Raji (cell line): Measurements from ENCODE around the gene TIFAB.

ENCODE experiments used
- POLR2A ChIP-seq: IDR thresholded peaks from 2 replicates; pipeline ENCODE4 v1.6.1; 2011; ENCODE audit warnings: low read depth, low read length, control low read depth; ENCODE audit not compliant: insufficient read depth

The TIFAB gene

GRCh38 chr5:135443161-135443960, 8.8 kb downstream of the TIFAB start:
- TF ChIP-seq POLR2A: no peak

- TF ChIP-seq POLR2A: no peak
Measured at GRCh38 chr5:135442431-135443160, 9.6 kb downstream of the TIFAB start.

GRCh38 chr5:135441919-135442318, 10.2 kb downstream of the TIFAB start:
- no peak for TF ChIP-seq POLR2A

GRCh38 chr5:135441350-135441831, 10.8 kb downstream of the TIFAB start:
- TF ChIP-seq POLR2A: no peak

- TF ChIP-seq POLR2A: no peak
Measured at GRCh38 chr5:135440916-135441315, 11.2 kb downstream of the TIFAB start.

- TF ChIP-seq POLR2A: no peak
Measured at GRCh38 chr5:135439231-135440205, 12.6 kb downstream of the TIFAB start.

- TF ChIP-seq POLR2A: no peak
Measured at GRCh38 chr5:135438636-135439221, 13.4 kb downstream of the TIFAB start.

- TF ChIP-seq POLR2A: no peak
Measured at GRCh38 chr5:135437796-135438560, 14.2 kb downstream of the TIFAB start.

GRCh38 chr5:135437422-135437795, 14.7 kb downstream of the TIFAB start:
- TF ChIP-seq POLR2A: no peak

GRCh38 chr5:135436951-135437418, 15.2 kb downstream of the TIFAB start:
- no peak for TF ChIP-seq POLR2A

GRCh38 chr5:135435467-135436330, 16.5 kb downstream of the TIFAB start:
- TF ChIP-seq POLR2A: no peak

GRCh38 chr5:135434591-135435466, 17.3 kb downstream of the TIFAB start:
- TF ChIP-seq POLR2A: no peak

GRCh38 chr5:135433681-135434426, 18.3 kb downstream of the TIFAB start:
- no peak for TF ChIP-seq POLR2A
